SIG-M5 treated with dmso at 0.1 percent for 504 hours (cell line): ENCODE data around the gene FNIP2.
"Not testable (repeated sequence)": the region's sequence is repeated elsewhere in the genome, so short reads cannot be mapped to it uniquely, and the experiment has no call there.

Experiments used
- DNase-seq: peaks from one replicate; lab custom pipeline; 2025; ENCODE audit not compliant: unreplicated experiment; lab: John Stamatoyannopoulos, UW

FNIP2 gene

DNA sequence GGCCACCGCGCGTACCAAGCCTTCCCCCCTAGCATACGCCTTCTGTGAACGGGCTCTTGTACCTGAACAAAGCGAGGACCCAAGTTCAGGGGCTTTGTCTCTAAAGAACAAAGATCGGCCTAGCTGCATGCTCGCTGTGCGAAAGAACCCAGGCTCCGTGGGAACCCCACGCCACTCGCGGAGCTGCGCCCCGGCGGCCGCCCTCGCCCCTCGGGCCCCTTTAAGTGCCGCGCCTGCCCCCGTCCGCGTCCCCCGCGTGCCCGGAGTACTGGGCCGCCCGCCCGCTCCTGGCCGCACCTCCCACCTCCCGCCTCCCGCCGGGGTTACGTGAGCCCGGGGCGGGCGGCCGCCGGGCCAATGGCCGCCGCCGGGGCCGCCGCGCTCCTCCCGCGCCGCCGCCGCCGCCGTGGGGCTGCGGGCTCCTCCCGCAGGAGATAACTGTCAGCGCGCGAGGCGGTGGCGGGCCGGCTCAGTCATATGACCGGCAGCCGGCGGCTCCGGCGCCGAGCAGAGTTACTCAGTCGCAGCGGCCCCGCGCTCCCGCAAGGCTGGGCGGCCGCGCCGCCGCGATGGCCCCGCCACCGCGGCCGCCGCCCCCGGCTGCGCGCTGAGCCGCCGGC, at the start of gene FNIP2:
Gene FNIP2 (plus strand): TSS at position 472 of the 620 bp plus-strand sequence. CDS start 187 bp downstream, outside the sequence.
- DNase-seq = peak; percentile 38

DNA sequence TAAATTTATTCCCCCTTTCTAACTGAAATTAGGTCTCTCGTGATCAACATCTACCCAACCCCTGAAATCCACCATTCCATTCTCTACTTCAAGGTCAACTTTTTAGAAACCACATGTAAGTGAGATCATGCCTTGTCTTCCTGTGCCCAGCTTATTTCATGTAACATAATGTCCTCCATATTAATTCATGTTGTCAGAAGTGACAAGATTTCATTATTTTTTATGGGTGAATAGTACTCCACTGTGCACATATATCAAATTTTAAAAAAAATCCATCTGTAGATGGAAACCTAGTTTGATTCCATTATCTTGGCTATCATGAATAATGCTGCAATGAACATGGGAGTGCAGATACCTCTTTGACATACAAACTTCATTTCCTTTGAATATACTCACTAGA, 47.1 kb upstream of the FNIP2 start:
- peak; percentile 10 for DNase-seq

DNA sequence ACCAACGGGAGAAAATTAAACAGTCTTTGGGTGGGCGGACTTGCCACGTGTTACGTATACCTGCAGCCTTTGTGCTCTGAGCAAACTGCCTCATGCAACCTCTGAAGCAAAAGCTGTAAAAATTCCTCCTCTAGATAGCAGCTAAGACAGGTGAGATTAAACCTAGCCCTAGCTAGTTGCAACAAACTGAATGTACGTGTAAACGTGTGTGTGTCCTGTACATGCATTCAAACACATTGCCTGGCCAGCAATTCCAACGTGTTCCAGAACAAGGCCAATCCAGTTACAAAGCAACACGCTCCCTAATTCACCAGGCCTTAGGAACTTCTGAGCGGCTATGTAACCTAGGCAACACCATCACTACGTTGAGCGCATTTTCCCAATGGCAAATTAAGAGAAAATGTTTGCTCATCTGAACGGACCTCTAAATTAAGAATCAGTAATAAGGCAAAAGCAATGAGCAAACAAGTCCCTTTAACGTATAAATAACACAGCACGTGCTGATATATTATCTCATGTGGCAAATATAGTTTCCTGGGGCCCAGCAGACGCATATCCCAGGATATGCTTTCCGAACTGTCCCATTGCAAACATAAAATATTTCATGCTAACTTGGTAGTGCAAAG, 46.4 kb upstream of the FNIP2 start:
- peak; percentile 34 for DNase-seq

DNA sequence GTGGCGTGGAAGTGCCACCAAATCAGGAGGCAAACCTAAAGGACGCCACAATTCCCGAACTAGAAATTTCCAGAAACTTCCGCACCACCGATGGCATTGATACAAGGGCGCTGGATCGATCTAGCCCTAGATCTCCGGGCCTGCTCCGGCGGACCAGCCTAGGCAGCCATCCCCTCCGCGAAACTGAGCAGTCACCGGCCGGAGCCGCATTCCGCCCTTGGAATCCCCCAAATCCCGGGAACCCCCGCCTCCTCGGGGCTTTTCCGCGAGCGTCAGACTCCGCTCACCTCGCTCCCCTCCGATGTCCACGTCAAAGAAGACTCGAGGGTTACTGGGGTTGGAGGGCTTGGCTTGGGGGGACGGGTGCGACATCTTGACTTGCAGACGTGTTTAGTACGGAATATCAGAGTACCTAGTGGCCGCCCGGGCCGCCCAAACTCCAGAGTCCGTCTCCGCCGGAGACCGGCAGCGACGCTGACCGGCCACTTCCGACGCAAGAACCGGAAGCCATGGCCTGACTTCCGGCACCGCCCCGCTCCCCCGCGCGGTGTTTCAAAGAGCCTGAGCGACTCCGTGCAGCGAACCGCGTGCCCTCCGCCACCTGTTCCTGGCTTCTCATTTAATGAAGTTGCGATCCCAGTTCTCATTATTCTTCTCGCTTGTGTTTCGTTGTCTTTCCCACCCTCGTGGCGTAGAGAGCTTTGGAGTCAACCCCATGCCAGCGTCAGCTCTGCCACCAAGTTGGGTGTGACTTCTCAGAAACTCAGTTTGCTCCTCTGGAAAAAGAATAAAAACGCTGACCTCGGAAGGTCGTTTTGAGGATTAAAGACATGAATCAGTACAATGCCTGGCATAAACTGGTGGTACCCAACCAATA, 45.7 kb upstream of the FNIP2 start, which contains the start of gene PPID:
Gene PPID (minus strand): TSS at position 480 of the 877 bp plus-strand sequence. CDS start 108 bp downstream, at position 372.
- peak; percentile 75 for DNase-seq

GRCh38 chr4:158724637-158725036, 44.2 kb upstream of the FNIP2 start:
- DNase-seq = no peak

DNA sequence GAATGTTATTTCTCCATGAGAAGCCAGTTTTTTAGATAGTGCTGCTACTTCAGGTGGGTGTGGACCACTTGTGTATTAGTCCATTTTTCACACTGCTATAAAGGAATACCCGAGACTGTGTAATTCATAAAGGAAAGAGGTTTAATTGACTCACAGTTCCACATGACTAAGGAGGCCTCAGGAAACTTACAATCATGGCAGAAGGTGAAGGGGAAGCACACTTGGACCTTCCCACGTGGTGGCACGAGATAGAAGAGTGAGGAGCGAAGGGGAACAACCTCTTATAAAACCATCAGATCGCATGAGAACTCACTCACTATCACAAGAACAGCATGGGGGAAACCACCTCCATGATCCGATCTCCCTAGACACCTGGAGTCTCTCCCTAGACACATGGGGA, 42.2 kb upstream of the FNIP2 start:
- no peak for DNase-seq

- DNase-seq = no peak
Observed at GRCh38 chr4:158728236-158728635, 40.6 kb upstream of the FNIP2 start.

DNA sequence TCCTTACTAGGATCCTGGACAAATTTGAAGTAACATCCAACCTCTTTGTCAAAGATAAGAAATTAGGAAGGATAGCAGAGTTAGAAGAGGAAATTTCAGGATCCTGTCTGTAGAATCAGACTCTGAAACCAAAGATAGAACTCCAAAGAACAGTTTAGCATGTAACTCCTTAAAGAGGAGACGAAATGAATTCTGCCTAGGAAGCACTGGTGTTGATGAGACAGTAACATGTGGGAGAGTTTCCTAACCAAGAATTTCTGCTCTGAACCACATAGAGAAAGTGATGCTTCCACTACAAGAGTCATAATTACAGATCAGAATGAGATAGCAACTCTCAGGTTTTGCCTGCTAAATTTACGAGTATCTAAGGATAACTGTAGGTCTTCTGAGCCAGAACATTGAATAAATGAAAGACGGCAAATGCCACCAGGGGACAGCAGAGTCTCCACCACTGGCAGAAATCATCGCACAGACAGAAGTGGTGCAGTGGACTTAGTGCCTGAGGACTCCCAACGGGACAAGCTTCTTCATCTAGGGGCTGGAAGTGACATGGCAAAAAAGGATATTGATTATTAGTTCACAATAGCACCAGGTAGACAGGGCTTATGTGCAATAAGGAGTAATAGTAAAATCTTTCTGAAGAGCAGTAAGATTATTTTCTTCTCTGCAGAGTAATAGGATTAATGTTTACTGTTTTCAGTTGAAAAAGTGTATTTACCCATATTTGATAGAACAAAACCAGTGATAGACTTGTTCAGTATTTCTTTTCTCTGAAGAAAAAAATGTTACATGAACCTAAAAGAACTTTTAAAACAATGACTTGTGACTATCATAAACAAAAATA, 38.9 kb upstream of the FNIP2 start:
- DNase-seq = peak; percentile 50

DNA sequence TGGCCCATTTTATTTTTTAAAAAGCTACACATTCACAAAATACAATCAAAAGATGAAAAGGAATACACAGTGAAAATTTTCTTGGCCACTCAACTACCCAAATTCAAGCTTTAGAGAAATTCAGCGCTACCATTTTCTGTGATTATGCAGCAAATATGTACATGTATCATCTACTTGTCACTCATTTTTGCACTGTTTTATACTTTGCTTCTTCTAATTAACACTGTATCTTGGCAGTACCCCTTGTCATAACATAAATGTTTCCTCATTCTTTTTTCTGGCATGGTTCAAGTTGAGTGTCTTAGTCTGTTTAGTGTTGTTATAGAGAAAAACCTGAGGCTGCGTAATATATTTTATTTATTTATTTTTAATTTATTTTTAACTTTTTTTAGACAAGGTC, 30.0 kb upstream of the FNIP2 start:
- DNase-seq = no peak

- no peak for DNase-seq
Observed at GRCh38 chr4:158739600-158739999, 29.2 kb upstream of the FNIP2 start.

DNA sequence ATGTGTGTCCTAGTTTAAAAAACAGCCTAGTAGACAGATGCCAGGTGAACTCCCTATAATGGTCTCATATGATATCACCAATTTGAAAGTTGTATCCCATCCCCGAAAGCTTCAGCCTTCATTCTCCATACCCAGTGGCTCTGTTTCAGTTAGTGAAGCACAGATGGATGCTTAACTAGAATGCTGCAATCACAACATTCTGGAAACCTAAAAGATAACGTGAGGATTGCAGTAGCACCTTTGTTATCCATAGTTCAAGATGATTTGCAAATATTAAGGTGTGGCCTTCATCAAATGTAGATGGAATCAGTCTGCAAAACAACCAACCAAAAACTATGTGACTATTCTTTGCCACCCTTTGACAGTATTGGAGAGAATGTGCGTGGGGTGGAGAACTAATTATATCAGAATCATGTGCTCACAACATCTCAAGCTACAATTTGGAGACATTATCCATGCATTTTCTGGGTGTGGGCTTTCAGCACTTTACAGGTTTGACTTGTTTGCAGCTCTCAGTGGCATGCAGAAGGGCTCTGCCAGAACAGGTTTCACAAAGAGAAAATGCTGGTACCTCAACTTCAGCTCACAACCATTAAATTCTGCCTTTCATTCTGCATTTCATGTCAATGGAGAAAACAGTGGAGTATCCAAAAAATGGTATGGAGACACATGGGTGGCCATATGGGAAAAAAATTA, 27.4 kb upstream of the FNIP2 start:
- DNase-seq = peak; percentile 10

DNA sequence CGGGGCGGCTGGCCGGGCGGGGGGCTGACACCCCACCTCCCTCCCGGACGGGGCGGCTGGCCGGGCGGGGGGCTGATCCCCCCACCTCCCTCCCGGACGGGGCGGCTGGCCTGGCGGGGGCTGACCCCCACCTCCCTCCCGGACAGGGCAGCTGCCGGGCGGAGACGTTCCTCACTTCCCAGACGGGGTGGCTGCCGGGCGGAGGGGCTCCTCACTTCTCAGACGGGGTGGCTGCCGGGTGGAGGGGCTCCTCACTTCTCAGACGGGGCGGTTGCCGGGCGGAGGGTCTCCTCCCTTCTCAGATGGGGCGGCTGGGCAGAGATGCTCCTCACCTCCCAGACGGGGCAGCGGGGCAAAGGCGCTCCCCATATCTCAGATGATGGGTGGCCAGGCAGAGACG, 22.3 kb upstream of the FNIP2 start:
- not testable (repeated sequence) for DNase-seq

GRCh38 chr4:158750379-158750778, 18.4 kb upstream of the FNIP2 start:
- DNase-seq = no peak

GRCh38 chr4:158754385-158755180, 14.2 kb upstream of the FNIP2 start:
- DNase-seq = no peak

GRCh38 chr4:158755819-158756218, 13.0 kb upstream of the FNIP2 start:
- DNase-seq = not testable (repeated sequence)

GRCh38 chr4:158756588-158756987, 12.2 kb upstream of the FNIP2 start:
- no peak for DNase-seq

DNA sequence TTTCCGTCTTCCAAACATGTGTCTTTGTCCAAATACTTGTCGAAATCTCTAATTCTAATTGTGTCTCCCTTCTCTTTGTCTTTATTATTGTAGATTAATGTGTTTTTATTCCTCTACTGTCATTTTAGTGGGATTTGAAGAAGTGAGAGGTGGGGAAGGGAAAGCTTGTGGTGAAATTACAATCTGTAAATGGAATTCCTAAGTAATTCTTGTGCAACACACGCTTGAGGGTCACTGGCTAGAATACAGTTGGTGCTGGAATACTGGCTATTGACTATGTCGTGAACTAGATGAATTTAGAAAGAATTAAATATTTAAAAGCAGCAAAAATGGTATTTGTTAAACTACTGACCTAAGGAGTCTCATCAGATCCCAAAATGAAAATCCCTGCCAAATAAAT, 10.7 kb upstream of the FNIP2 start:
- no peak for DNase-seq

GRCh38 chr4:158758703-158759102, 10.1 kb upstream of the FNIP2 start:
- DNase-seq = no peak

GRCh38 chr4:158759539-158759938, 9.3 kb upstream of the FNIP2 start:
- DNase-seq = not testable (repeated sequence)
